Activated naive CD4-positive, alpha-beta T cell treated with anti-CD3 and anti-CD28 coated beads, Interleukin-2, amount 10 ng/mL, durations not matched to agents 7 days and 5 days (primary cell): ENCODE data around the gene VCL.
"Not testable (repeated sequence)": the region's sequence is repeated elsewhere in the genome, so short reads cannot be mapped to it uniquely, and the experiment has no call there.

ENCODE experiments used
- CTCF ChIA-PET: fragments of 350-600 bp; sonication (Branson Sonifier 250); formaldehyde crosslinking; loops from one replicate; lab custom pipeline; 2021; ENCODE audit warnings: antibody characterized with exemption; lab: Charles Lee
- DNase-seq: peaks from one replicate; pipeline ENCODE4 v3.0.0-alpha.2; 2020
- H3K27ac Mint-ChIP-seq: one replicate; pipeline ENCODE4 v1.8.0; 2021; ENCODE audit warnings: mild to moderate bottlenecking, moderate library complexity, mixed read lengths
- H3K27me3 Mint-ChIP-seq: one replicate; pipeline ENCODE4 v1.8.0; 2021; ENCODE audit warnings: mild to moderate bottlenecking, mixed read lengths
- H3K36me3 Mint-ChIP-seq: one replicate; pipeline ENCODE4 v1.8.0; 2021; ENCODE audit warnings: mixed read lengths
- H3K4me1 Mint-ChIP-seq: one replicate; pipeline ENCODE4 v1.8.0; 2021; ENCODE audit warnings: mixed read lengths
- H3K4me3 Mint-ChIP-seq: one replicate; pipeline ENCODE4 v1.8.0; 2021; ENCODE audit warnings: mild to moderate bottlenecking, moderate library complexity, mixed read lengths
- H3K9me3 Mint-ChIP-seq: one replicate; pipeline ENCODE4 v1.8.0; 2021; ENCODE audit warnings: mixed read lengths

Gene VCL

DNA sequence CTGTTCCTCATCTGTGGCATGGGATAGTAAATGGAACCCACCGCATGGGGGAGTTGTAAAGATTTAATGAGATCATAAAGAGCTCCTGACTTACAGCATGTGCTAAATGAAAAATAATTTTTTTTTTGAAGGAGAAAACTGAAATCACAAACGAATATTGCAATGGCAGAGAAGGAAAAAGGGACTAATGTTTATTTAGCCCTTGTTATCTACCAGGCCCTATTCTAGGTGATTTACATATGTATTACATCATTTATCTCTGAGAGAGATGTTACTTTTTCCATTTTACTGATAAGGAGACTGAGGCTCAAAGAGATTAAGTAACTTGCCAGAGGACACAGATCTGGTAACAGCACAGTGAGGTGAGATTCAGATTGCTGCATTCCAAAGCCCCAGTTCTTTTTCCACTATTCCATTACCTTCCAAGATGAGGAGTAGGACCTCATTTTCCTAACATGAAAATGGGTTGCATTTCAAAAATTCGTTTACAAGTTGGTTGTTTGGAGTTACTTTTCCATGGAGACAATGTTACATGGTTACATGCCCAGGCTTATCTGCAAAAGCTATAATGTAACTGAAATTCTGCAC, 28.6 kb downstream of the VCL start:
- Mint-ChIP-seq H3K27me3 (no peaks in the 10 kb centered on the region), H3K36me3 (peaks cover 18% of the 10 kb centered on the region), H3K4me3 (no peak overlapping the region), H3K9me3 (no peaks in the 10 kb centered on the region), H3K27ac (no peak overlapping the region), H3K4me1 (peaks cover 13% of the 10 kb centered on the region)
- CTCF ChIA-PET = no interaction called here
- DNase-seq = no peak

GRCh38 chr10:74027702-74028101, 29.8 kb downstream of the VCL start:
- Mint-ChIP-seq H3K9me3 (no peaks in the 10 kb centered on the region), H3K4me3 (no peak overlapping the region), H3K27me3 (no peaks in the 10 kb centered on the region), H3K4me1 (peaks cover 14% of the 10 kb centered on the region), H3K27ac (no peak overlapping the region), H3K36me3 (peaks cover 18% of the 10 kb centered on the region)
- CTCF ChIA-PET = no interaction called here
- no peak for DNase-seq

DNA sequence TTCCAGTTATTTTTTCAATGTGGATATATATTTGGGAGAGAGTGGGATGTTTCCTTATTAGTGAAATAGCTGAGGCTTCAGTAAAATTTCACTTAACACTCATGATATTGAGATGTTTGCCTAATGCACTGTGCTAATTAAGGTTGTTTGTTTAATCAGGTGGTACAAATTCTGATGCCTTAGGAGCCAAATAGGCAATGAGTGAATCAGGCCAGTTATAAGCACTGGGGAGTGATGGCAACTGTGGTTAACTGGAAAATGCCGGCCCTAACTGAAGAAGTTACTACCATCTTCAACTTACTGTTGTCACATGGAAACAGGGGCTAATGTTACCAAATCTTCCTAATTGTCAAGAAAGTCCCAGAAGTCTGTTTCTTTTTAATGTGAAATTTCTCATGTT, 32.0 kb downstream of the VCL start:
- DNase-seq = no peak
- CTCF ChIA-PET = no interaction called here
- H3K27ac Mint-ChIP-seq = no peak overlapping the region
- H3K4me1 Mint-ChIP-seq = peaks cover 28% of the 10 kb centered on the region
- no peaks in the 10 kb centered on the region for H3K27me3 Mint-ChIP-seq
- peaks cover 17% of the 10 kb centered on the region for H3K36me3 Mint-ChIP-seq
- no peak overlapping the region for H3K4me3 Mint-ChIP-seq
- H3K9me3 Mint-ChIP-seq = no peaks in the 10 kb centered on the region

DNA sequence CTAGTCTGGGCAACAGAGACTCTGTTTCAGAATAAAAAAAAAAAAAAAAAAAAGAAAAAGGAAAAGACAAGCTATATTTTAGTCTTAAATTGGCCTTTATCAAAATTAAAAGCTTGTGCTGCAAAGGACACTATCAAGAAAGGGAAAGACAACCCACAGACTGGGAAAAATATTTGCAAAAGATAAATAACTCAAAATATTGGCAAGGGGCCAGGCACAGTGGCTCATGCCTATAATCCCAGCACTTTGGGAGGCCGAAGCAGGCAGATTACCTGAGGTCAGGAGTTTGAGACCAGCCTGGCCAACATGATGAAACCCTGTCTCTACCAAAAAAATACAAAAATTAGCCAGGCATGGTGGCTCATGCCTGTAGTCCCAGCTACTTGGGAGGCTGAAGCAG, 34.3 kb downstream of the VCL start:
- H3K4me3 Mint-ChIP-seq, H3K9me3 Mint-ChIP-seq, DNase-seq, H3K27me3 Mint-ChIP-seq, H3K27ac Mint-ChIP-seq: not testable (repeated sequence)
- CTCF ChIA-PET = interaction anchor here (0.6 to 1.5 kb wide), 2 partner anchors 11 to 88 kb away, joined by 3 read pairs; no protein-coding TSS in a partner anchor
- peaks cover 17% of the 10 kb centered on the region for H3K36me3 Mint-ChIP-seq
- peaks cover 30% of the 10 kb centered on the region for H3K4me1 Mint-ChIP-seq

- H3K4me1 Mint-ChIP-seq = peaks cover 34% of the 10 kb centered on the region
- H3K27ac Mint-ChIP-seq = no peak overlapping the region
- no peaks in the 10 kb centered on the region for H3K27me3 Mint-ChIP-seq
- CTCF ChIA-PET = interaction anchor here (0.7 to 1.5 kb wide), 4 partner anchors 89 to 153 kb away, joined by 3 to 4 read pairs (median 3); no protein-coding TSS in a partner anchor
- no peak overlapping the region for H3K4me3 Mint-ChIP-seq
- no peak for DNase-seq
- peaks cover 22% of the 10 kb centered on the region for H3K36me3 Mint-ChIP-seq
- H3K9me3 Mint-ChIP-seq = no peaks in the 10 kb centered on the region
These were observed 35.2 kb downstream of the VCL start for GRCh38 chr10:74032900-74033655.

GRCh38 chr10:74033702-74034101, 35.8 kb downstream of the VCL start:
- Mint-ChIP-seq H3K9me3 (no peaks in the 10 kb centered on the region), H3K27ac (no peak overlapping the region), H3K27me3 (no peaks in the 10 kb centered on the region), H3K4me3 (no peak overlapping the region), H3K4me1 (peaks cover 34% of the 10 kb centered on the region), H3K36me3 (peaks cover 22% of the 10 kb centered on the region)
- CTCF ChIA-PET = interaction anchor here (0.7 to 1.5 kb wide), 3 partner anchors 90 to 147 kb away, joined by 3 to 4 read pairs (median 3); no protein-coding TSS in a partner anchor
- no peak for DNase-seq

DNA sequence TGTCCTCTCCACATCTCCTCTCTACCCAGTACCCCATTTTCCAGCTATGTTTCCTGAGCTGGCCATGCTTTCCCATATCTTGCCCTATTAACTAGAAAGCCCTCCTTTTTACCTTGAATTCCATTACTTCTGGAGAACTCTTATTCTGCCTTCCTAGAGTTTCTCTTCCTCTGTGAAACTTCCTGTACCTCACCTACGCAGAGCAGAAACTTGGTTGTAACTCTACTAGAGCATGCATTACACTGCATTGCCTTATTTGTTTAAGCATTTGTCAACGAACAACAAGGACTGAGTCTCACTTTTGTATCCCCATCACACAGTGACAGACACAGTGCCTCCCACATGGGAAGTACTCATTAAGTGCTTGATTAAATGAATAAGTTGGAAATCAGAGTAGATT, 36.4 kb downstream of the VCL start:
- peaks cover 34% of the 10 kb centered on the region for H3K4me1 Mint-ChIP-seq
- no peak overlapping the region for H3K27ac Mint-ChIP-seq
- H3K36me3 Mint-ChIP-seq = peaks cover 22% of the 10 kb centered on the region
- no peak for DNase-seq
- no peaks in the 10 kb centered on the region for H3K27me3 Mint-ChIP-seq
- no peaks in the 10 kb centered on the region for H3K9me3 Mint-ChIP-seq
- CTCF ChIA-PET = interaction anchor here (0.8 to 1.5 kb wide), 3 partner anchors 30 to 147 kb away, joined by 3 to 4 read pairs (median 3); no protein-coding TSS in a partner anchor
- H3K4me3 Mint-ChIP-seq = no peak overlapping the region

DNA sequence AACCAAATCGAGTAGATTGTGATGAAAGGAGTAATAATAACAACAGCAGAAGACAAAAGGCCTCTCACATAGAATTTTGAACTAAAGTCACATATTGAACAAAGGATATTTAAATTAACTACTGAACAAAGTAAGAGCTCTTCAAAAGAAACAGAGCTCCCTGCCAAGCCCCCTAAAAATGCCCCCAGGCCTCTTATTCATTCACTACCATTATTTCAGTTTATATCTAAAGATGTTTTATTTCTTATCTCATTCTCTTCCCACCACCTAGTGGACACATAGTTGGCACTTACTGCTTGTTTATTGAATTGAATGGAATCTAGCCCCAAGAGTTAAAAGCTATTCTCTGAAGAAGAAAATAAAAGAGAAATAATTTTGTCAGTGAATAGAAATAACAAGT, 37.4 kb downstream of the VCL start:
- no peak for DNase-seq
- no peaks in the 10 kb centered on the region for H3K27me3 Mint-ChIP-seq
- CTCF ChIA-PET = interaction anchor here (0.8 to 1.7 kb wide), 6 partner anchors 31 to 155 kb away, joined by 3 to 4 read pairs (median 3); no protein-coding TSS in a partner anchor
- H3K4me3 Mint-ChIP-seq = no peak overlapping the region
- H3K36me3 Mint-ChIP-seq = peaks cover 19% of the 10 kb centered on the region
- no peaks in the 10 kb centered on the region for H3K9me3 Mint-ChIP-seq
- peaks cover 34% of the 10 kb centered on the region for H3K4me1 Mint-ChIP-seq
- no peak overlapping the region for H3K27ac Mint-ChIP-seq

DNA sequence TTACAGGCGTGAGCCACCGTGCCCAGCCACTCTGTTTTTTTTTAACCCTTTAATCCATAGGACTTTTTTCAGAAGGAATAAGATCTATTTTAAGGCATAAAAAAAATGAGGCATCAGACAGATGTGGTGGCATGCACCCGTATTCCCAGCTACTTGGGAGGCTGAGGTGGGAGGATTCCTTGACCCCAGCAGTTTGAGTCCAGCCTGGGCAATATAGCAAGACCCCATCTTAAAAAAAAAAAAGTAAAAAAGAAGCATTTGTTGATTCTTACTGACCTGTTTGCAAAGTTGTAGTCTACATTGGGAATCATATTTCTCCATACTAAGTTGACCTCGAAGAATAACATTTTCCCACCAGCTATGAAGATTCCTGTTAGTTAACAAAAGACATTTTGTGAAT, 38.6 kb downstream of the VCL start:
- Mint-ChIP-seq H3K4me1 (peaks cover 27% of the 10 kb centered on the region), H3K27me3 (no peaks in the 10 kb centered on the region), H3K9me3 (no peaks in the 10 kb centered on the region), H3K27ac (no peak overlapping the region), H3K4me3 (no peak overlapping the region), H3K36me3 (peaks cover 11% of the 10 kb centered on the region)
- DNase-seq = no peak
- CTCF ChIA-PET = interaction anchor here (0.9 to 1.7 kb wide), 3 partner anchors 67 to 157 kb away, joined by 3 to 5 read pairs (median 3); no protein-coding TSS in a partner anchor

DNA sequence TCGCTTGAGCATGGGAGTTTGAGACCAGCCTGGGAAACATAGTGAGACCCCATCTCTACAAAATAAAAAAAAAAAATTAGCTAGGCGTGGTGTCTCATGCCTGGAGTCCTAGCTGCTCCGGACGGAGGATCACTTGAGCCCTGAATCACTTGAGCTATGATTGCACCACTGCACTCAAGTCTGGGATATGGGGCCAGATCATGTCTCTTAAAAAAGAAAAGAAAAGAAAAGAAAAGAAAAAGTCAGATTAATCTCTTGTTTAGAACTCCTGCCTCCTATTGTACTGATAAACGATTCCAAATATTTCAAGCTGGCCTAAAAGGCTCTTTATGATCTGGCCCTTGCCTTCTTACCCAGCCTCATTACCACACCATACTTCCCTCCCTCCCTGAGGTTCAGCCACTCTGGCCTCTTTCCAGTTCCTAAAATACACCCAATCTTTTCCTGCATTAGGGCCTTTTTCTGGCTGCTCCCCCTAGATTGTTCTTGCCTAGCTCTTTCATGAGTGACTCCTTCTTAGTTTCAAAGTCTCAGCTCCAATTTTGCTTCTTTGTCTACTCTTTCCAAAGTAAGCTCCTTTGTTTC, 41.7 kb downstream of the VCL start:
- peaks cover 11% of the 10 kb centered on the region for H3K4me1 Mint-ChIP-seq
- no peak overlapping the region for H3K4me3 Mint-ChIP-seq
- CTCF ChIA-PET = interaction anchor here (0.7 to 1.3 kb wide), 4 partner anchors 36 to 152 kb away, joined by 3 to 4 read pairs (median 3); no protein-coding TSS in a partner anchor
- H3K36me3 Mint-ChIP-seq = peaks cover 15% of the 10 kb centered on the region
- DNase-seq = no peak
- no peaks in the 10 kb centered on the region for H3K27me3 Mint-ChIP-seq
- no peak overlapping the region for H3K27ac Mint-ChIP-seq
- H3K9me3 Mint-ChIP-seq = no peaks in the 10 kb centered on the region

DNA sequence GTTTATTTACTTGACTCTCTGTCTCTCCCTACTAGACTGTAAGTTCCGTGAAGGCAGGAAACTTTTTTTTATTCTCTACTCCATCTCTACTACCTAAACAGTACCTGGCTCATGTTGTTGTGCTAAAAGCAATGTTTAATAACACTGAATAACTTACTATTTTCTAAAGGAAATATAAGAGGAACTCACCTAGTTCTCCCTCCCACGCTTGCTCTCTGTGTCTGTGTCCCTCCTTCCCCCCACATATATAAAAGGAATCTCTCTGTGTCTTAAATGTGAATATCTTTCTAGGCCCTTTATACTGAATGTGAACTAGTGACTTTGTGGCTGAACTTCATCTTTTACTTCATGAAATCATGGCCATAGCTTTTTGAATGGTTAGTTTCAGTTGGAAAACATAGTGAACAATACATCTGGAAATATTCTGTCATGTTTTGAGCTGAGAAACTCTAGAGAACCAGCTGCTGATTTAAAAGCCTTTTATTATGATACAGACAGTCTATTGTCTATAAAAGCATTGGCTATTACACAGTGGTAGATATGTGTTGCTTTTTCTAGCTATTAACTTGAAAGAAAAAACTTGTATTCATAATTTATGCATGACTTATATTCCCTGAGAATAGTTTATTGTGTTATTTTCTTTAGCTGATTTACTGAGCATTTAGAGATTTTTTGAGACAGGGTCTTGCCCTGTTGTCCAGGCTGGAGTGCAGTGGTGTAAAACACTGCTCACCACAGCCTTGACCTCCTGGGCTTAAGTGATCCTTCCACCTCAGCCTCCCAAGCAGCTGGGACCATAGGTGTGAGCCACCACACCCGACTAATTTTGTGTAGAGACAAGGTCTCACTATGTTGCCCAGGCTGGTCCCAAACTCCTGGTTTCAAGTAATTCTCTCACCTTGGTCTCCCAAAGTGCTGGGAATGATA, 42.5 kb downstream of the VCL start:
- H3K4me3 Mint-ChIP-seq = no peak overlapping the region
- H3K27me3 Mint-ChIP-seq = no peaks in the 10 kb centered on the region
- CTCF ChIA-PET = interaction anchor here (0.6 to 1.3 kb wide), 6 partner anchors 36 to 333 kb away, joined by 3 to 4 read pairs (median 3); no protein-coding TSS in a partner anchor
- no peaks in the 10 kb centered on the region for H3K9me3 Mint-ChIP-seq
- no peak for DNase-seq
- peaks cover 18% of the 10 kb centered on the region for H3K36me3 Mint-ChIP-seq
- H3K27ac Mint-ChIP-seq = no peak overlapping the region
- peaks cover 6% of the 10 kb centered on the region for H3K4me1 Mint-ChIP-seq

- Mint-ChIP-seq H3K9me3 (no peaks in the 10 kb centered on the region), H3K36me3 (peaks cover 12% of the 10 kb centered on the region), H3K27ac (no peak overlapping the region), H3K4me1 (no peaks in the 10 kb centered on the region), H3K4me3 (no peak overlapping the region), H3K27me3 (no peaks in the 10 kb centered on the region)
- no peak for DNase-seq
- CTCF ChIA-PET = no interaction called here
These were observed 46.5 kb downstream of the VCL start for GRCh38 chr10:74044419-74044818.

GRCh38 chr10:74047304-74047703, 49.4 kb downstream of the VCL start:
- no peaks in the 10 kb centered on the region for H3K4me1 Mint-ChIP-seq
- CTCF ChIA-PET = interaction anchor here (0.6 kb wide), 1 partner anchor 9 kb away, joined by 3 read pairs; no protein-coding TSS in a partner anchor

More at GRCh38 chr10:74047304-74047703, 49.4 kb downstream of the VCL start:
- H3K9me3 Mint-ChIP-seq = no peaks in the 10 kb centered on the region
- H3K4me3 Mint-ChIP-seq = no peak overlapping the region
- no peak overlapping the region for H3K27ac Mint-ChIP-seq
- DNase-seq = no peak
- H3K36me3 Mint-ChIP-seq = peaks cover 12% of the 10 kb centered on the region
- H3K27me3 Mint-ChIP-seq = no peaks in the 10 kb centered on the region
